IMR-90 (cell line): ENCODE measurements around the gene ERGIC1. TPM values are rescaled to one million over a fixed set of nuclear protein-coding genes. Genes with fewer than 3 reads are reported as not detected.

Experiments
- ATAC-seq: fragments of 200-7000 bp; cut with Tn5 transposase; 2 replicates; pipeline ENCODE4 v1.9.1; 2020; ENCODE audit warnings: low read depth, mild to moderate bottlenecking, moderate library complexity
- BruUV-seq: library from RNA; stranded (reverse); fragments of 400-500 nt; replicated peaks from 2 replicates; lab custom pipeline; 2021; lab: Mats Ljungman, UMichigan
- CTCF ChIA-PET: fragments of 300-600 bp; formaldehyde crosslinking; extraction: SDS; loops from one replicate; lab custom pipeline; 2021; ENCODE audit warnings: antibody characterized with exemption; lab: Yijun Ruan, JAX
- POLR2A ChIA-PET: fragments of 300-600 bp; sonication (Branson Sonifier 250); formaldehyde crosslinking; loops from one replicate; lab custom pipeline; 2022; ENCODE audit warnings: antibody characterized with exemption; ENCODE audit not compliant: unreplicated experiment; lab: Charles Lee
- DNase-seq: peaks from one replicate; pipeline ENCODE4 v3.0.0; 2013
- H2AFZ ChIP-seq: replicated peaks from 2 replicates; pipeline ENCODE3; 2013; ENCODE audit warnings: low read length, mild to moderate bottlenecking; ENCODE audit not compliant: poor library complexity
- H2AK5ac ChIP-seq: 2 replicates; pipeline ENCODE4 v1.6.1; 2013; ENCODE audit warnings: low read depth, low read length, inconsistent platforms
- H2AK9ac ChIP-seq: replicated peaks from 2 replicates; pipeline ENCODE3; 2013; ENCODE audit warnings: mild to moderate bottlenecking, low read depth, low read length, moderate library complexity; ENCODE audit not compliant: poor library complexity
- H2BK120ac ChIP-seq: 2 replicates; pipeline ENCODE4 v1.6.1; 2013; ENCODE audit warnings: low read depth, low read length, inconsistent platforms
- H2BK15ac ChIP-seq: 3 replicates; pipeline ENCODE4 v1.6.1; 2013; ENCODE audit warnings: low read depth, low read length, inconsistent platforms
- H2BK20ac ChIP-seq: 2 replicates; pipeline ENCODE4 v1.6.1; 2013; ENCODE audit warnings: low read depth, mild to moderate bottlenecking, inconsistent platforms, low read length, moderate library complexity
- H2BK5ac ChIP-seq: 2 replicates; pipeline ENCODE4 v1.6.1; 2013; ENCODE audit warnings: mild to moderate bottlenecking, low read depth, low read length, inconsistent platforms; ENCODE audit not compliant: poor library complexity, severe bottlenecking
- H3K14ac ChIP-seq: replicated peaks from 2 replicates; pipeline ENCODE4 v1.6.1; 2013; ENCODE audit warnings: low read depth, low read length, inconsistent platforms
- H3K18ac ChIP-seq: 2 replicates; pipeline ENCODE4 v1.6.1; 2013; ENCODE audit warnings: low read depth, low read length, control low read depth
- H3K23ac ChIP-seq: 2 replicates; pipeline ENCODE4 v1.6.1; 2013; ENCODE audit warnings: low read depth, low read length, inconsistent platforms
- H3K27ac ChIP-seq: 2 replicates; pipeline ENCODE4 v1.5.1; 2013; ENCODE audit warnings: mild to moderate bottlenecking, control low read depth, low read length; ENCODE audit not compliant: insufficient read depth
- H3K27me3 ChIP-seq: 2 replicates; pipeline ENCODE4 v1.6.1; 2013; ENCODE audit warnings: low read length; ENCODE audit not compliant: control insufficient read depth, insufficient read depth
- H3K36me3 ChIP-seq: 2 replicates; pipeline ENCODE4 v1.6.1; 2013; ENCODE audit warnings: low read length, mixed read lengths; ENCODE audit not compliant: control insufficient read depth, insufficient read depth
- H3K4ac ChIP-seq: 2 replicates; pipeline ENCODE4 v1.6.1; 2013; ENCODE audit warnings: low read depth, low read length, inconsistent platforms
- H3K4me1 ChIP-seq: 2 replicates; pipeline ENCODE4 v1.6.1; 2013; ENCODE audit warnings: low read length, mixed read lengths; ENCODE audit not compliant: control insufficient read depth, insufficient read depth
- H3K4me2 ChIP-seq: 2 replicates; pipeline ENCODE4 v1.6.1; 2013; ENCODE audit warnings: low read depth, mild to moderate bottlenecking, control low read depth, low read length, moderate library complexity
- H3K4me3 ChIP-seq: 2 replicates; pipeline ENCODE4 v1.5.1; 2013; ENCODE audit warnings: low read depth, mild to moderate bottlenecking, control low read depth, low read length, moderate library complexity; ENCODE audit not compliant: insufficient read depth
- H3K56ac ChIP-seq: 2 replicates; pipeline ENCODE4 v1.6.1; 2013; ENCODE audit warnings: low read length, inconsistent platforms; ENCODE audit not compliant: insufficient read depth; ENCODE audit errors: extremely low read depth
- H3K79me1 ChIP-seq, 2 experiments: 2 replicates each; pipeline ENCODE4 v1.6.1; 2013; ENCODE audit warnings: low read length in 2 of 2, inconsistent platforms in 1 of 2, low read depth in 1 of 2
- H3K9ac ChIP-seq: 2 replicates; pipeline ENCODE4 v1.6.1; 2013; ENCODE audit warnings: low read depth, low read length, control low read depth
- H3K9me1 ChIP-seq: 2 replicates; pipeline ENCODE4 v1.6.1; 2013; ENCODE audit warnings: low read length, inconsistent platforms; ENCODE audit not compliant: insufficient read depth
- H3K9me3 ChIP-seq: 2 replicates; pipeline ENCODE4 v1.6.1; 2013; ENCODE audit warnings: low read length; ENCODE audit not compliant: control insufficient read depth, insufficient read depth
- H4K20me1 ChIP-seq: 2 replicates; pipeline ENCODE4 v1.6.1; 2013; ENCODE audit warnings: low read length, inconsistent platforms; ENCODE audit not compliant: insufficient read depth
- H4K5ac ChIP-seq: 2 replicates; pipeline ENCODE4 v1.6.1; 2013; ENCODE audit warnings: mild to moderate bottlenecking, low read depth, low read length, control low read depth
- H4K8ac ChIP-seq, 2 experiments: 2 replicates each; pipeline ENCODE4 v1.6.1; 2013; ENCODE audit warnings: low read depth in 2 of 2, low read length in 2 of 2, control low read depth in 1 of 2, inconsistent platforms in 1 of 2
- H4K91ac ChIP-seq: 2 replicates; pipeline ENCODE4 v1.6.1; 2013; ENCODE audit warnings: low read depth, low read length, inconsistent platforms; ENCODE audit not compliant: insufficient read depth
- BHLHE40 ChIP-seq: fragments of 150-350 bp; IDR thresholded peaks from 2 replicates; pipeline ENCODE4 v1.6.1; 2016; ENCODE audit warnings: mild to moderate bottlenecking, low read depth, low read length
- CEBPB ChIP-seq: IDR thresholded peaks from 2 replicates; pipeline ENCODE4 v1.6.1; 2012; ENCODE audit warnings: low read depth, low read length, improper control_type of control experiment
- CHD1 ChIP-seq: IDR thresholded peaks from 2 replicates; pipeline ENCODE4 v1.6.1; 2012; ENCODE audit warnings: low read depth, low read length, improper control_type of control experiment
- MAFK ChIP-seq: IDR thresholded peaks from 2 replicates; pipeline ENCODE4 v1.6.1; 2012; ENCODE audit warnings: low read depth, low read length, improper control_type of control experiment
- MAZ ChIP-seq: IDR thresholded peaks from 2 replicates; pipeline ENCODE4 v1.6.1; 2012; ENCODE audit warnings: low read depth, mild to moderate bottlenecking, low read length, improper control_type of control experiment, moderate library complexity, borderline replicate concordance
- POLR2A ChIP-seq: IDR thresholded peaks from 2 replicates; pipeline ENCODE4 v1.6.1; 2012; ENCODE audit warnings: mild to moderate bottlenecking, low read depth, low read length
- RCOR1 ChIP-seq: IDR thresholded peaks from 2 replicates; pipeline ENCODE4 v1.6.1; 2012; ENCODE audit warnings: mild to moderate bottlenecking, low read length, improper control_type of control experiment; ENCODE audit not compliant: insufficient replicate concordance
- RFX5 ChIP-seq: IDR thresholded peaks from 2 replicates; pipeline ENCODE4 v1.8.0; 2012; ENCODE audit warnings: low read depth, mild to moderate bottlenecking, low read length, moderate library complexity
- SMC3 ChIP-seq: fragments of 150-350 bp; IDR thresholded peaks from 2 replicates; pipeline ENCODE4 v1.6.1; 2016; ENCODE audit warnings: low read depth, mild to moderate bottlenecking, antibody characterized with exemption, low read length, moderate library complexity
- WGBS, 2 experiments: methylation state at CpG; one replicate each; pipeline versions ENCODE4 v1.1.5 to v1.1.7; 2013; ENCODE audit warnings: missing lambda C conversion rate in 2 of 2; ENCODE audit not compliant: insufficient read length in 1 of 2; ENCODE audit errors: extremely low coverage in 2 of 2; 5-methylcytosine and 5-hydroxymethylcytosine counted together
- dilution Hi-C: fragments of 300-500 bp; cut with HindIII; formaldehyde crosslinking; loops from one replicate; pipeline ENCODE4 v1.14.3; 2018; ENCODE audit warnings: low sequenced_read_pairs; ENCODE audit not compliant: unreplicated experiment
- in situ Hi-C: fragments of 300-500 bp; cut with MboI; formaldehyde crosslinking; loops from 3 replicates; pipeline ENCODE4 v1.14.3; 2019; ENCODE audit warnings: low sequenced_read_pairs, inconsistent platforms, mixed read lengths
- intact Hi-C: fragments of 100-400 bp; cut with micrococcal nuclease; formaldehyde crosslinking; loops from 2 replicates; pipeline ENCODE4 v1.10.0; 2022
- polyA plus RNA-seq, 3 experiments: library from polyadenylated mRNA; depleted of rRNA; stranded (reverse); fragments of >200 nt; gene quantifications; 2 replicates each; pipeline ENCODE4 v1.2.3, GENCODE V29; 2012; ENCODE audit warnings: low replicate concordance in 1 of 3
- total RNA-seq: library from RNA; depleted of rRNA; stranded (reverse); fragments of >200 nt; gene quantifications from 2 replicates; pipeline ENCODE4 v1.2.3, GENCODE V29; 2012
- TF ChIP-seq, protein P1 (sequence below): fragments of 150-350 bp; IDR thresholded peaks from 2 replicates; pipeline ENCODE4 v1.6.1; 2017; ENCODE audit warnings: mild to moderate bottlenecking, antibody characterized with exemption, low read length, low read depth

The ERGIC1 gene
- total and polyA plus RNA-seq, 2 of the 4 experiments (the other 2 are of a cell fraction) = 134 to 192 TPM

GRCh38 chr5:172906888-172907287, 72.8 kb downstream of the ERGIC1 start:
- Histone ChIP-seq H3K36me3 (peaks cover 4% of the 10 kb centered on the region), H2AFZ (no peak overlapping the region), H2BK20ac (peak overlapping the region; percentile 91), H3K27ac (peak overlapping the region; percentile 65), H3K4ac (peak overlapping the region; percentile 96), H4K91ac (peak overlapping the region; percentile 94), H3K23ac (0 out of 2 replicates have a peak overlapping the region, but pooled peaks have one; percentile 8), H3K79me1 (peaks cover 32 to 64% of the 10 kb centered on the region in 2 experiments; a peak in 3 of 4 replicates), H3K4me3 (no peak overlapping the region), H2AK5ac (peak overlapping the region; percentile 76), H3K4me1 (peaks cover 58% of the 10 kb centered on the region), H4K5ac (peak overlapping the region; percentile 34), H2AK9ac (peak overlapping the region; percentile 50), H3K9me1 (peaks cover 41% of the 10 kb centered on the region), H4K20me1 (peaks cover 9% of the 10 kb centered on the region; the same call in 1 of the 2 replicates), H4K8ac (peak overlapping the region; percentile 55 to 61), H3K4me2 (no peak overlapping the region), H3K9ac (no peak overlapping the region), H3K14ac (peak overlapping the region; percentile 72), H3K18ac (peak overlapping the region; percentile 35; the same call in 1 of the 2 replicates), H3K9me3 (no peaks in the 10 kb centered on the region), H2BK15ac (peak overlapping the region; percentile 87; the same call in 2 of the 3 replicates), H3K27me3 (no peaks in the 10 kb centered on the region), H3K56ac (no peak overlapping the region), H2BK5ac (peak overlapping the region; percentile 84), H2BK120ac (peak overlapping the region; percentile 82)
- CTCF ChIA-PET = interaction anchor here (1.0 kb wide), 1 partner anchor 192 kb away, joined by 5 read pairs; no protein-coding TSS in a partner anchor
- POLR2A ChIA-PET = interaction anchor here (1.7 kb wide), 1 partner anchor 135 kb away, joined by 4 read pairs; no protein-coding TSS in a partner anchor
- 60% methylated on average over 5 of the region's 10 CpGs; no CpG with 5 or more reads in 1 of the 2 experiments for WGBS, 2 experiments
- TF ChIP-seq MAFK (no peak), BHLHE40 (no peak), CHD1 (no peak), POLR2A (no peak), SMC3 (no peak), MAZ (no peak), RCOR1 (no peak), CEBPB (no peak), RFX5 (no peak)
- TF ChIP-seq, protein P1, sequence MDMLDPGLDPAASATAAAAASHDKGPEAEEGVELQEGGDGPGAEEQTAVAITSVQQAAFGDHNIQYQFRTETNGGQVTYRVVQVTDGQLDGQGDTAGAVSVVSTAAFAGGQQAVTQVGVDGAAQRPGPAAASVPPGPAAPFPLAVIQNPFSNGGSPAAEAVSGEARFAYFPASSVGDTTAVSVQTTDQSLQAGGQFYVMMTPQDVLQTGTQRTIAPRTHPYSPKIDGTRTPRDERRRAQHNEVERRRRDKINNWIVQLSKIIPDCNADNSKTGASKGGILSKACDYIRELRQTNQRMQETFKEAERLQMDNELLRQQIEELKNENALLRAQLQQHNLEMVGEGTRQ = no peak
- dilution Hi-C loops = no loop called here
- intact Hi-C loops = loop anchor here (10.0 kb wide), 1 partner anchor 192 kb away; no protein-coding TSS in a partner anchor
- no TSS peak for BruUV-seq
- DNase-seq (no peak), ATAC-seq (no peak)
- in situ Hi-C loops = loop anchor here (10.0 kb wide), 1 partner anchor 132 kb away; the partner anchor contains the start of gene DUSP1
